Endothelial cell (in vitro differentiated cells): Measurements from ENCODE around the gene ADAMTS15. TPM values are rescaled to one million over a fixed set of nuclear protein-coding genes. Genes with fewer than 3 reads are reported as not detected.

Experiments used
- DNase-seq: peaks from one replicate; pipeline ENCODE4 v3.0.0; 2021; ENCODE audit warnings: low spot score
- H3K27ac Mint-ChIP-seq: one replicate; pipeline ENCODE4 v1.8.0; 2021; ENCODE audit warnings: mixed read lengths, inconsistent platforms; ENCODE audit not compliant: unreplicated experiment
- H3K27me3 Mint-ChIP-seq: one replicate; pipeline ENCODE4 v1.8.0; 2021; ENCODE audit warnings: mild to moderate bottlenecking, moderate library complexity, mixed read lengths, inconsistent platforms; ENCODE audit not compliant: unreplicated experiment
- H3K36me3 Mint-ChIP-seq: one replicate; pipeline ENCODE4 v1.8.0; 2021; ENCODE audit warnings: mild to moderate bottlenecking, low read depth, mixed read lengths, inconsistent platforms; ENCODE audit not compliant: unreplicated experiment
- H3K4me1 Mint-ChIP-seq: one replicate; pipeline ENCODE4 v1.8.0; 2021; ENCODE audit warnings: mild to moderate bottlenecking, mixed read lengths, inconsistent platforms; ENCODE audit not compliant: unreplicated experiment
- H3K4me3 Mint-ChIP-seq: one replicate; pipeline ENCODE4 v1.8.0; 2021; ENCODE audit warnings: mild to moderate bottlenecking, mixed read lengths, inconsistent platforms; ENCODE audit not compliant: unreplicated experiment
- H3K9me3 Mint-ChIP-seq: one replicate; pipeline ENCODE4 v1.8.0; 2021; ENCODE audit warnings: mixed read lengths, inconsistent platforms; ENCODE audit not compliant: unreplicated experiment
- CTCF ChIP-seq: fragments of 200-600 bp; sonication (generic); IDR thresholded peaks from one replicate; pipeline ENCODE4 v1.5.0; 2021; ENCODE audit warnings: antibody characterized with exemption; ENCODE audit not compliant: unreplicated experiment
- total RNA-seq: library from RNA; stranded (reverse); fragmentation: NEBNext Ultra II Directional; extraction: Animal tissue kit (Norgen Biotek cat#: 25700); gene quantifications from one replicate; pipeline ENCODE4 v1.2.1, GENCODE V29; 2021; ENCODE audit not compliant: unreplicated experiment

The ADAMTS15 gene
- total RNA-seq, 1 donor from 2014 or later, result 4.9 TPM

GRCh38 chr11:130414107-130415080 is 34.1 kb upstream of the ADAMTS15 start:
- Mint-ChIP-seq H3K4me3 (no peak overlapping the region), H3K27ac (no peak overlapping the region), H3K36me3 (no peaks in the 10 kb centered on the region), H3K9me3 (no peaks in the 10 kb centered on the region), H3K4me1 (peaks cover 8% of the 10 kb centered on the region), H3K27me3 (peaks cover 1% of the 10 kb centered on the region)
- no peak for DNase-seq
- no peak for TF ChIP-seq CTCF

GRCh38 chr11:130415731-130416529 is 32.5 kb upstream of the ADAMTS15 start:
- Mint-ChIP-seq H3K27me3 (peaks cover 1% of the 10 kb centered on the region), H3K9me3 (no peaks in the 10 kb centered on the region), H3K36me3 (no peaks in the 10 kb centered on the region), H3K4me1 (peaks cover 8% of the 10 kb centered on the region), H3K4me3 (no peak overlapping the region), H3K27ac (no peak overlapping the region)
- no peak for TF ChIP-seq CTCF
- no peak for DNase-seq

GRCh38 chr11:130416530-130416882 is 31.9 kb upstream of the ADAMTS15 start:
- DNase-seq, result no peak
- Mint-ChIP-seq H3K27me3 (peaks cover 1% of the 10 kb centered on the region), H3K36me3 (no peaks in the 10 kb centered on the region), H3K4me3 (no peak overlapping the region), H3K4me1 (peaks cover 8% of the 10 kb centered on the region), H3K27ac (no peak overlapping the region), H3K9me3 (no peaks in the 10 kb centered on the region)
- TF ChIP-seq CTCF, result no peak

- Mint-ChIP-seq H3K9me3 (no peaks in the 10 kb centered on the region), H3K27me3 (peaks cover 1% of the 10 kb centered on the region), H3K27ac (no peak overlapping the region), H3K36me3 (no peaks in the 10 kb centered on the region), H3K4me3 (no peak overlapping the region), H3K4me1 (peaks cover 8% of the 10 kb centered on the region)
- no peak for DNase-seq
- TF ChIP-seq CTCF, result no peak
Measured at GRCh38 chr11:130416906-130417305, 31.5 kb upstream of the ADAMTS15 start.

GRCh38 chr11:130418210-130418609 is 30.2 kb upstream of the ADAMTS15 start:
- TF ChIP-seq CTCF, result no peak
- no peak for DNase-seq
- H3K27me3 Mint-ChIP-seq, result peaks cover 2% of the 10 kb centered on the region
- no peaks in the 10 kb centered on the region for H3K36me3 Mint-ChIP-seq
- no peak overlapping the region for H3K4me3 Mint-ChIP-seq
- H3K4me1 Mint-ChIP-seq, result peaks cover 8% of the 10 kb centered on the region
- no peaks in the 10 kb centered on the region for H3K9me3 Mint-ChIP-seq
- no peak overlapping the region for H3K27ac Mint-ChIP-seq
